Activated naive CD8-positive, alpha-beta T cell (primary cell): Measurements from ENCODE around the gene RASAL2.
"Not testable (repeated sequence)": the region's sequence is repeated elsewhere in the genome, so short reads cannot be mapped to it uniquely, and the experiment has no call there.

ENCODE experiments used
- H3K27ac Mint-ChIP-seq: one replicate; pipeline ENCODE4 v1.8.0; 2021; ENCODE audit warnings: mixed read lengths
- H3K27me3 Mint-ChIP-seq: one replicate; pipeline ENCODE4 v1.8.0; 2021; ENCODE audit warnings: mixed read lengths
- H3K36me3 Mint-ChIP-seq: one replicate; pipeline ENCODE4 v1.8.0; 2021; ENCODE audit warnings: mixed read lengths
- H3K4me1 Mint-ChIP-seq: one replicate; pipeline ENCODE4 v1.8.0; 2021; ENCODE audit warnings: low read depth, mixed read lengths
- H3K4me3 Mint-ChIP-seq: one replicate; pipeline ENCODE4 v1.8.0; 2021; ENCODE audit warnings: mild to moderate bottlenecking, mixed read lengths
- H3K9me3 Mint-ChIP-seq: one replicate; pipeline ENCODE4 v1.8.0; 2021; ENCODE audit warnings: low read depth, mixed read lengths

The RASAL2 gene

DNA sequence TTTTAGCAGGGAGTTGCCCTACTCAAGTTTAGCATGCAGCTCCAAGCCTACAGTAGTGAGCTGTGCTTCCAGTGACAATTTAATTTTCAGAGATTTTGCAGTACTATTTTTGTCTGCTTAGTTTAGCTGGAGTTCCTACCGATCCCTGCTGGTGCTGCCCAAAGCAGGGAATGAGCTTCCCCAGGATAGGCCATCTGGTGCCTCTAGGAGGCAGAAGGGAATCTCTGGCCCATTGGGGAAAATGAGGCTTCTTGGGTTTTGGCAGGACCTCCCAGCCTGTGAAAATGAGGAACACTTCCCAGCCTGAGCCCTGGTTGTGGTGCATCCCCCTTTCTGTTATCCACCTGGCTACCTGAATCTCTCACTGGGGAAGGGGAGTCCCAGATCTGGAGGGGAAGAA lies 149.2 kb downstream of the RASAL2 start:
- H3K27me3 Mint-ChIP-seq: no peaks in the 10 kb centered on the region
- H3K27ac Mint-ChIP-seq: no peak overlapping the region
- no peaks in the 10 kb centered on the region for H3K36me3 Mint-ChIP-seq
- H3K4me1 Mint-ChIP-seq: no peaks in the 10 kb centered on the region
- H3K4me3 Mint-ChIP-seq: no peak overlapping the region
- H3K9me3 Mint-ChIP-seq: peaks cover 6% of the 10 kb centered on the region

DNA sequence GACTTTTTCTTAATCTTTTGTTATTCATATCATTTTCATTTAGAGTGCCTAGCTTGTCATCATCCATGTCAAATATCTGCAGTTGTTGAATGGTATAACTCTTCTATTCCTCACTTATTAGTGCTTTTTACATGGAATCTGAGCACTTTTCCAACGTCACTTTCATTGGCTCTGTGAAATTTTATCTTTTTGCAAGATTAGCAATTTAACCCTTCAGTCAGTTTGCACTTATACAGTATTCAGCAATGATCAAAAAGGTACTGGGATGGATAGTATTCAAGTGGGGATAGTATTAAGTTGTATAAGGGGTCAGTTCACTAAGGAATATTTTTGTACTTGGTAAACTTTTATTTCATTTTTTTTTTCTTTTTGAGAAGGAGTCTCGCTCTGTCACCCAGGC lies 150.0 kb downstream of the RASAL2 start:
- peaks cover 6% of the 10 kb centered on the region for H3K9me3 Mint-ChIP-seq
- H3K36me3 Mint-ChIP-seq: no peaks in the 10 kb centered on the region
- H3K27me3 Mint-ChIP-seq: no peaks in the 10 kb centered on the region
- H3K4me3 Mint-ChIP-seq: no peak overlapping the region
- no peak overlapping the region for H3K27ac Mint-ChIP-seq
- H3K4me1 Mint-ChIP-seq: no peaks in the 10 kb centered on the region

DNA sequence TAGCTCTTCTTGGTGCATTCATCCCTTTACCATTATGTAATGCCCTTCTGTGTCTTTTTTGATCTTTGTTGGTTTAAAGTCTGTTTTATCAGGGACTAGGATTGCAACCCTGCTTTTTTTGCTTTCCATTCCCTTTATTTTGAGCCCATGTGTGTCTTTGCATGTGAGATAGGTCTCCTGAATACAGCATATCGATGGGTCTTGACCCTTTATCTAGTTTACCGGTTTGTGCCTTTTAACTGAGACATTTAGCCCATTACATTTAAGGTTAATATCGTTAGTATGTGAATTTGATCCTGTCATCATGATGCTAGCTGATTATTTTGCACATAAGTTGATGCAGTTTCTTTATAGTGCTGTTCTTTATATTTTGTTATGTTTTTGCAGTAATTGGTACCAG lies 154.4 kb downstream of the RASAL2 start:
- H3K27me3 Mint-ChIP-seq, H3K4me3 Mint-ChIP-seq, H3K36me3 Mint-ChIP-seq, H3K4me1 Mint-ChIP-seq, H3K27ac Mint-ChIP-seq, H3K9me3 Mint-ChIP-seq: not testable (repeated sequence)

DNA sequence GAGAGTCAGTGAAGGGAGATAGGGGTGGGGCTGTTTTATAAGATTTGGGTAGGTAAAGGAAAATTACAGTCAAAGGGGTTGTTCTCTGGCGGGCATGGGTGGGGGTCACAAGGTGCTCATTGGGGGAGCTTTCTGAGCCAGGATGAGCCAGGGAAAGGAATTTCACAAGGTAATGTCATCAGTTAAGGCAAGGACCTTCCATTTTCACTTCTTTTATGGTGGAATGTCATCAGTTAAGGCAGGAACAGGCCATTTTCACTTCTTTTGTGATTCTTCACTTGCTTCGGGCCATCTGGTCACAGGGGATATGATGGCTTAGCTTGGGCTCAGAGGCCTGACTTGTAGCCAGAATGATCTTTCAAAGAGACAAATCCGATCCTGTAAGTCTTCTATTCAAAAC lies 159.7 kb downstream of the RASAL2 start:
- not testable (repeated sequence) for H3K4me3 Mint-ChIP-seq, H3K36me3 Mint-ChIP-seq, H3K27ac Mint-ChIP-seq, H3K9me3 Mint-ChIP-seq, H3K27me3 Mint-ChIP-seq, H3K4me1 Mint-ChIP-seq

DNA sequence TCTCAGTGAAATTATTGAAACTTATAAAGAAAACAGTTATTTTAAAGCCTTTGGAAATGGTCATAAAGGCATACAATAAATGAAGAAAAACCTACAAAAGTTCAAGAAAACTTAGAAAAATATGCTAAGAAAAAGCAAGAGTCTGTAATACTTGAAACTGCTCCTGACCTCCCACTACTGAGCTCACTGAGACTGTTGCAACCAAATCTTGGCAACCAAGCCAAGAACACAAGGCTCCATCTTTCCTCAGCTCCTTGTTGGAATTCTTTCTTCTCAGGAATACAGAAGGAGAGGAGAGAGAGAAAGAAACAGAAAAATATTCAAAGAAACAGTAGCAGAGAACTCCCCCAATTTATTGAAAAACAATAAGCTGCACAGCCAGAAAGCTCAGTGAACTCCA lies 160.5 kb downstream of the RASAL2 start:
- Mint-ChIP-seq H3K27me3 (peaks cover 3% of the 10 kb centered on the region), H3K4me1 (no peaks in the 10 kb centered on the region), H3K4me3 (no peak overlapping the region), H3K9me3 (peaks cover 8% of the 10 kb centered on the region), H3K27ac (no peak overlapping the region), H3K36me3 (no peaks in the 10 kb centered on the region)

DNA sequence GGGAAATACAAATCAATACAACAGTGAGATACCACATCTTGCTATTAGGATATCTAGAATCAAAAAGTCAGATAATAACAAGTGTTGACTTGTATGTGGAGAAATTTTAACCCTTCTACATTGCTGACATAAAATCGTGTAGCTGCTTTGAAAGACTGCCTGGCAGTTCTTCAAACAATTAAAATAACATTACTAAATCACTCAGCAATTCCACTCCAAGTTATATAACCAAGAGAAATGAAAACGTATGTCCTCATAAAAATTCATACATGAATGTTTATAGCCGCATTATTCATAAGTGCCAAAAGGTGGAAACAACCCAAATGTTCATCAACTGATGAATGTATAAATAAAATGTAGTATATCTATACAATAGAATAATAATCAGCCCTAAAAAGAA lies 164.6 kb downstream of the RASAL2 start:
- H3K9me3 Mint-ChIP-seq: no peaks in the 10 kb centered on the region
- no peak overlapping the region for H3K27ac Mint-ChIP-seq
- H3K4me1 Mint-ChIP-seq: no peaks in the 10 kb centered on the region
- no peak overlapping the region for H3K4me3 Mint-ChIP-seq
- H3K36me3 Mint-ChIP-seq: no peaks in the 10 kb centered on the region
- H3K27me3 Mint-ChIP-seq: no peaks in the 10 kb centered on the region

DNA sequence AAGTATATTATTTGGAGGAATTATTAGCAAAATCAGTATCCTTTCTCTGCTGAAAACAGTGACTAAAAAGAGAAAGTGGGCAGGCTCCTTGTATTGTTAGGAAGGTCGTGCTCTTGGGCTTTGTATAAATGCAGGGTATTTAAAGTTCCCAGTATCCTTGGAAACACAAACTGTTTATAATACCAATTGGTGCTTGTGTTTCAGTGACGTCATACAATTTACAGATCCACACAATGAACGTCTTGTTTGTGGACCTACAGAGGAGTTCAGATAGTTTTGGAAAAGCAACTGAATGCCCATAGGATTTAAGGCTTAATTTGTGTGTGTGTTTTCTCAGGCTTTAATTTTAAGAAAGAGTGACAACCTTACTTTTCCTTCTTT lies 168.2 kb downstream of the RASAL2 start:
- H3K36me3 Mint-ChIP-seq: no peaks in the 10 kb centered on the region
- no peak overlapping the region for H3K4me3 Mint-ChIP-seq
- H3K27me3 Mint-ChIP-seq: no peaks in the 10 kb centered on the region
- no peaks in the 10 kb centered on the region for H3K4me1 Mint-ChIP-seq
- H3K27ac Mint-ChIP-seq: no peak overlapping the region
- no peaks in the 10 kb centered on the region for H3K9me3 Mint-ChIP-seq

DNA sequence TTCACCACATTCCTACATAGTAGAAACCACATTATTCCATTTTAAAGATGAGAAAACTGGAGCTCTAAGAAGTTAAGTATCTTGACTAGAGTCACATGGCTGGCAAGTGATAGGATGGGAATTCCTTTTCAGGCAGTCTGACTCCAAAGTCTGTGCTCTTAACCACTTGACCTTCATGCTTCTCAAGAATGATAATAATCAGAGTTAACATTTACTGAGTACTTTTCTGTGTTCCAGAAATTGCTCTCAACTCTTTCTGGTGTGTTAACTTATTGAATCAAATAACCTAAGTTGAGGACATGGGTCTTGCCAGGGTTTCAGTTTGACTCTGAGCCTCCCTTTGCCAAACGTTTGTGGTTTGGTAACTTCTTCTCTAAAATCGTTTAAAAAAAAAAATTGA lies 169.4 kb downstream of the RASAL2 start:
- no peak overlapping the region for H3K27ac Mint-ChIP-seq
- H3K4me3 Mint-ChIP-seq: no peak overlapping the region
- H3K27me3 Mint-ChIP-seq: no peaks in the 10 kb centered on the region
- no peaks in the 10 kb centered on the region for H3K4me1 Mint-ChIP-seq
- no peaks in the 10 kb centered on the region for H3K9me3 Mint-ChIP-seq
- no peaks in the 10 kb centered on the region for H3K36me3 Mint-ChIP-seq

DNA sequence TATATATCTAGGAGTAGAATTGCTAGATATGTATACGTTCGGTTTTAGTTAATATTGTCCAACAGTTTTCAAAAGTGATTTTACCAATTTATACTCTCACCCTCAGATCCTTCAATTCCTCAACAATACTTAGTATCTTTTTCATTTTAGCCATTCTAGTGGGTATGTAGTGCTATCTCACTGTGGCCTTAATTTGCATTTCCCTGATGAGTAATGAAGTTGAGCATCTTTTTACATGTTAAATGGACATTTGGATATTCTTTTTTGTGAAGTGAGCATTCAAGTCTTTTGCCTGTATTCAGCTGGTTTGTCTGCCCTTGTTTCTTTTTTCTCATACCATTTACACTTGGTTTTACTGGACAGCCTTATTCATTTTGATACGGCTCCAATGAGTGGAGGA lies 172.2 kb downstream of the RASAL2 start:
- Mint-ChIP-seq H3K9me3 (no peaks in the 10 kb centered on the region), H3K27me3 (no peaks in the 10 kb centered on the region), H3K4me3 (no peak overlapping the region), H3K27ac (no peak overlapping the region), H3K4me1 (no peaks in the 10 kb centered on the region), H3K36me3 (no peaks in the 10 kb centered on the region)

DNA sequence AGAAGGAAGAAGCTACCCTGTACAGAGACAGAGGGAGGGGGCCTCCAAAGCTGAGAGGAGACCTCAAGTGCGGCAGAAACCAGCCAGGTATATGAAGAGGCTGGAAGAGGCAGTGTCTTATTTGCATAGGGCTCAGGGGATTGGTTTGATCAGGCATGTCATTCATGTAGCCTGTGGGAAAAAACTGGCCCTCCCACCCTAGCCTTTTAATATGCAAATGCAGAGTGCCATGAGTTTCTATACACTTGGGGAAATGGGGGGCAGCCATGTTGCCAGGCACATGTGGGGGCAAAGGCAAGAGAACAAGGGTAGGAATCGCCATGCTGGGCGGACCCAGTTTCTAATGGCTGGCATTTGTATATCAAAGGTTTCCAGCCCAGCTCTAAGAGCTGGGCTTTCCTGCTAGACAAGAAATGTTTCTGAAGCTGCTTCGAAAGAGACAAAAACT lies 172.7 kb downstream of the RASAL2 start:
- H3K9me3 Mint-ChIP-seq: no peaks in the 10 kb centered on the region
- H3K27ac Mint-ChIP-seq: no peak overlapping the region
- H3K4me3 Mint-ChIP-seq: no peak overlapping the region
- no peaks in the 10 kb centered on the region for H3K4me1 Mint-ChIP-seq
- H3K36me3 Mint-ChIP-seq: no peaks in the 10 kb centered on the region
- H3K27me3 Mint-ChIP-seq: no peaks in the 10 kb centered on the region

DNA sequence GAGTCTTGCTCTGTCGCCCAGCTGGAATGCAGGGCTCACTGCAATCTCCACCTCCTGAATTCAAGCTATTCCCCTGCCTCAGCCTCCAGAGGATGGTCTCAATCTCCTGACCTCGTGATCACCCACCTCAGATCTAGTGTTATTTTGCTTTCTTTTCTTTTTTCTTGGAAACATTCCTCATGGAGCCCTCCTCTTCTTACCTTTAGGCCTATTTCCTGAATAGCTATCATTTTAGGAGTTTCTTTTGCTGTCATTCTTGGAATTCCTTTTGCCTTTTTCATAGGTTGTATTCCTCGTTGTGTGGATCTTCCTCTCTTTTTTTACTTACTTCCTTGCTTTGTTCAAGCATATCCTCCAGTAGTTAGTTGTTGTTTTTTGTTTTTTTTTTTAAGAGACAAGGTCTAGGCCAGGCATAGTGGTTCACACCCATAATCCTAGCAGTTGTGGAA lies 173.8 kb downstream of the RASAL2 start:
- Mint-ChIP-seq H3K4me3 (no peak overlapping the region), H3K27me3 (no peaks in the 10 kb centered on the region), H3K36me3 (no peaks in the 10 kb centered on the region), H3K4me1 (no peaks in the 10 kb centered on the region), H3K27ac (no peak overlapping the region), H3K9me3 (no peaks in the 10 kb centered on the region)

DNA sequence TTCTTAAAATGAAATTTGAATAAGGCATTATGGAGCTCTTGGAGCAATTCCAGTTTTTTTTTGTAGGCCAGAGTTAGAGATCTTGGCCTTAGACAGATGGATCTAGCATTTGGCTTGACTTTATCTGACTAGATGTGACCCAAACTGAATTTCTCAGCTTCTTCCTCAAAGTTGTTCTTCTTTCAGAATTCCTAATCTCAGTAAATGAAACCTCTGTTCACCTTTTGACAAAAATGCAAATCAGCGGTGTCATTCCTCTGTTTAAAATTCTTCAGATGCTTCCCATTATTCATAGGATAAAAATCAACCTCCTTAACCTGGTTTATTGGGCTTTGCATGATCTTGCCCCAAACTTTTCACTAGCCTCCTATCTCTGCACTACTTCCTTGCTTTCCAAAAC lies 177.6 kb downstream of the RASAL2 start:
- no peaks in the 10 kb centered on the region for H3K36me3 Mint-ChIP-seq
- H3K9me3 Mint-ChIP-seq: no peaks in the 10 kb centered on the region
- H3K4me1 Mint-ChIP-seq: no peaks in the 10 kb centered on the region
- H3K27me3 Mint-ChIP-seq: peaks cover 1% of the 10 kb centered on the region
- no peak overlapping the region for H3K27ac Mint-ChIP-seq
- no peak overlapping the region for H3K4me3 Mint-ChIP-seq

DNA sequence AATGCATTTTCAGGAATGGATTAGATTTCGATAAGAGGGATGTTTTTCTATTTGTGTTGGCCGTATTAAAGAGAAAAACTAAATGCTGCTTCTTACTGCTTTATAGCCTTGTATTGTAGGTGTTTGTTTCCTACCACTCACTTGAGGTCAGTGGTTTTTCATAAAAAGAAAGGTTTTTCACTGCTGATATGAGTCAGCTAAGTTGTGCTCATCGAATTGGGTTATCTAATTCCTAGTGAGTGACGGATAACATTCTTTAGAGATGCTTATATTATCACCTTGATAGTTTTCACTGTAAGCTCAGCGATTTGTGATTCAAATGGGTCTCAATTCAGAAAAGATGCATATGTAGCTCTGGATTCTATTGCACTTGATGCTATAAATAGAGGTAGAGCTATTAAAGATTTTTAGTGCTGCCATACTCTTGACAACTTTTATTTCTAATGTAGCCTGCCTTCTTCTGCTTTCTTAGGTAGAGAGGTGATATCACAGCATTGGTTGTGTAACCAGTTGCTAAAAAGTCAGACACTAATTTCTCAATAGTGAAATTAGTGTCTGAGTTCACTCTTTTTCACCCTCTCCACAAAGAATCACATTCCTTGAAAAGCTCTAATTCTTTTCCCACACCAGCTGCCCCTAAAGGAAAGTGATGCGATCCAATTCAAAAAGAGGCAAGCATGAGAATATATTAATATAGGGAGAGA lies 180.0 kb downstream of the RASAL2 start:
- Mint-ChIP-seq H3K4me3 (no peak overlapping the region), H3K36me3 (no peaks in the 10 kb centered on the region), H3K27me3 (peaks cover 1% of the 10 kb centered on the region), H3K9me3 (no peaks in the 10 kb centered on the region), H3K27ac (no peak overlapping the region), H3K4me1 (no peaks in the 10 kb centered on the region)

DNA sequence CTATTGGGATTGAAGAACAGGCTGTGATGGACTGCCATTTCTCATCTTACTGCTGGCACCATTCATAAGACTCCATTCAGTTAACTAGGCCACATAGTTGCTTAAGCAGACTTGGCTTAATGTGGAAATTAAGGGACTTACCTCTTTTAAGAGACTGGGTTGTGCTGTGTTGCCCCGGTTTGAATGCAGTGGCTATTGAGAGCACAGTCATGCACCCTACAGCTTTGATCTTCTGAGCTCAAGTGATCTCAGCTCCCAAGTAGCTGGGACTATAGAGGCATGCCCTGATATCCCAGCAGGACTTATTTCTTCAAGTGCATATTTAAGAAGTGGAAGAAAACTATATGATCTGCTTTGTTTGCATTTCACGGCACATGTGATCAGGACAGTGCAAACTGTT lies 181.1 kb downstream of the RASAL2 start:
- H3K27ac Mint-ChIP-seq: no peak overlapping the region
- no peaks in the 10 kb centered on the region for H3K36me3 Mint-ChIP-seq
- H3K27me3 Mint-ChIP-seq: peaks cover 1% of the 10 kb centered on the region
- no peaks in the 10 kb centered on the region for H3K4me1 Mint-ChIP-seq
- H3K9me3 Mint-ChIP-seq: no peaks in the 10 kb centered on the region
- H3K4me3 Mint-ChIP-seq: no peak overlapping the region

DNA sequence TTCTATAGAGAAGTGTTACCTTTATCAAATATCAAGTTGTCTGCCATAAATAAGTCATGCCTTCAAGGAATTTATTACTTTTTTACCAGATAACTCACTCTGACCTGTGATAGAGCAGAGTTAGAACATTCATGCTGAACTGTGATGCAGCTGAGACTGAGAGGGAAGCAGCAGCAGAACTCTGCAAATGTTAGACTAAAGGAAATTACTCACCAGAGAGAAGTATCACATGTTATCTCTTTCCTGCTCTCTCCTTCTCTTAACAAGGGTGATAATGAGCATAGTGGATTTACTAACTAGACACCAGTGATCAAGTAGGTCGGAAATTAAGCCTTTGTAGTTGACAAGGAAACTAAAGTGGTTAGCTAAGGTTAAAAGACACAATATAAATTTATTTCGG lies 181.6 kb downstream of the RASAL2 start:
- Mint-ChIP-seq H3K27ac (no peak overlapping the region), H3K4me3 (no peak overlapping the region), H3K9me3 (no peaks in the 10 kb centered on the region), H3K4me1 (no peaks in the 10 kb centered on the region), H3K27me3 (peaks cover 1% of the 10 kb centered on the region), H3K36me3 (no peaks in the 10 kb centered on the region)

DNA sequence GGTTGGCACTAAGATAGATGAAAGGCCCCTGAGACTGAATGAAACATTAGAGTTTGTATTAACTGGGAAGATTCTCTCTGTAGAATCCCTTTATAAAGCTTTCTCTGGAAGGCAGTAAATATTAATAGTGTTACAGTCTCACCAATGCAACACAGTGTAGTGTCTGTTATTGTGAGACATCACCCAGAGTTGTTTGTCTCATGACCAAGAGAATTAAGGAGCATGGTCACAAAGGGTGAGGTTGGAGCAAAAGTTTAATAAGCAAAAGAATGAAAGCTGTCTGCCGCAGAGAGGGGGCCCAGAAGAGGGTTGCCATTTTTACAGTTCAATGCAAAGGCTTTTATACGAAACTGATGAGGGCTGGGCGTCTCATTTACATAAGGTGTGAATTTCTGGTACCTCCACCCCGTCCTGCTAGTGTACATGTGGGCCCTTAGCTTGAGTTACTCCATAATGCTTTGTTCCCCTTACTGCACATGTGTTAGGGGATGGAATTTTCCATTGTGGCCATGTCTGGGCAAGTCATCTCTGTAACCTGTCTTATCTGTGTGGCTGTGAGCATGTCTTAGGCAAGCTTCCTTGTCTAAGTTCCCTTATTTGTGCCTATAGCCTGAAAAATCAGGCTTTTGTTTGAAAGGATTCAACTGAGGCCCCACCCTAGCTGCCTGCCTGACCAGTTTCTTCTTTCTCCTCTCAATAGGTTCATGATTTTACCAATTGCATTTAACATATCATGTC lies 184.1 kb downstream of the RASAL2 start:
- H3K36me3 Mint-ChIP-seq: no peaks in the 10 kb centered on the region
- no peak overlapping the region for H3K4me3 Mint-ChIP-seq
- H3K27ac Mint-ChIP-seq: no peak overlapping the region
- peaks cover 1% of the 10 kb centered on the region for H3K27me3 Mint-ChIP-seq
- no peaks in the 10 kb centered on the region for H3K4me1 Mint-ChIP-seq
- no peaks in the 10 kb centered on the region for H3K9me3 Mint-ChIP-seq
